ENCODE measurements around the gene SNRNP27.
A peak's percentile ranks its signal among the peaks of the same experiment; 100 is the strongest.

Gene SNRNP27

GRCh38 chr2:69893684-69894551, at the start of gene SNRNP27:
Gene SNRNP27 (plus strand): TSS chr2:69893956. CDS start chr2:69893985, 29 bp downstream.
- Histone ChIP-seq H3K27ac (peak within 1 kb of the TSS; percentile 55 to 97 (median 90)), H3K4me3 (peak within 1 kb of the TSS; percentile 57 to 90 (median 64))

GRCh38 chr2:69843993-69844392, 49.8 kb upstream of the SNRNP27 start:
- Histone ChIP-seq H3K4me3 (no peak overlapping the region), H3K27ac (no peak overlapping the region)

- no peak overlapping the region for H3K27ac ChIP-seq
- H3K4me3 ChIP-seq = no peak overlapping the region
These were observed 49.2 kb upstream of the SNRNP27 start for GRCh38 chr2:69844560-69844959.

GRCh38 chr2:69846182-69847067, 47.3 kb upstream of the SNRNP27 start:
- Histone ChIP-seq H3K27ac (no peak overlapping the region), H3K4me3 (no peak overlapping the region)

GRCh38 chr2:69847068-69847828, 46.5 kb upstream of the SNRNP27 start:
- Histone ChIP-seq H3K4me3 (no peak overlapping the region), H3K27ac (no peak overlapping the region)

- Histone ChIP-seq H3K27ac (no peak overlapping the region), H3K4me3 (no peak overlapping the region)
These were observed 45.5 kb upstream of the SNRNP27 start for GRCh38 chr2:69848186-69848790.

- Histone ChIP-seq H3K27ac (no peak overlapping the region), H3K4me3 (no peak overlapping the region)
These were observed 35.5 kb upstream of the SNRNP27 start for GRCh38 chr2:69858261-69858660.

GRCh38 chr2:69863298-69863697, 30.5 kb upstream of the SNRNP27 start:
- Histone ChIP-seq H3K27ac (no peak overlapping the region), H3K4me3 (no peak overlapping the region)

- Histone ChIP-seq H3K4me3 (no peak overlapping the region), H3K27ac (no peak overlapping the region)
These were observed 5.3 kb upstream of the SNRNP27 start for GRCh38 chr2:69888451-69888850.

GRCh38 chr2:69889302-69889701, 4.5 kb upstream of the SNRNP27 start:
- H3K27ac ChIP-seq = no peak overlapping the region
- no peak overlapping the region for H3K4me3 ChIP-seq

- no peak overlapping the region for H3K27ac ChIP-seq
- H3K4me3 ChIP-seq = no peak overlapping the region
These were observed 2.9 kb upstream of the SNRNP27 start for GRCh38 chr2:69890881-69891280.

- H3K27ac ChIP-seq = peak overlapping the region in 11 of 21 experiments; percentile 70 to 97 (median 91)
- peak overlapping the region in 2 of 7 experiments; percentile 61 to 90 for H3K4me3 ChIP-seq
These were observed 825 bp upstream of the SNRNP27 start for GRCh38 chr2:69892838-69893424.

GRCh38 chr2:69894737-69895136, 981 bp downstream of the SNRNP27 start:
- H3K4me3 ChIP-seq = peak overlapping the region; percentile 57 to 90 (median 64)
- peak overlapping the region in 18 of 21 experiments; percentile 70 to 97 (median 90) for H3K27ac ChIP-seq

GRCh38 chr2:69902213-69902922, 8.6 kb downstream of the SNRNP27 start:
- Histone ChIP-seq H3K27ac (peak overlapping the region in 14 of 21 experiments; percentile 5 to 84 (median 60)), H3K4me3 (no peak overlapping the region)

GRCh38 chr2:69907216-69907615, 13.5 kb downstream of the SNRNP27 start:
- Histone ChIP-seq H3K4me3 (no peak overlapping the region), H3K27ac (no peak overlapping the region)

- Histone ChIP-seq H3K4me3 (no peak overlapping the region), H3K27ac (no peak overlapping the region)
These were observed 18.3 kb downstream of the SNRNP27 start for GRCh38 chr2:69911985-69912563.

- H3K27ac ChIP-seq = peak overlapping the region; percentile 81 to 98 (median 94)
- peak overlapping the region; percentile 71 to 91 (median 81) for H3K4me3 ChIP-seq
These were observed 20.6 kb downstream of the SNRNP27 start for GRCh38 chr2:69914164-69914949.

Data from skin epidermis (tissue), 12 donors.